A549 (cell line): ENCODE results near the gene APBB2. TPM values are rescaled to one million over a fixed set of nuclear protein-coding genes. Genes with fewer than 3 reads are reported as not detected.

Experiments used
- polyA plus RNA-seq, 4 experiments: library from polyadenylated mRNA; depleted of rRNA in 3 of 4; stranded (reverse); fragments of >200 nt; fragmentation: RNase III in 1 of 4; extraction: RNeasy Plus Mini Kit Qiagen cat#74134 plus additional on column Dnase treatment in 1 of 4; gene quantifications; 2 replicates in 3 of 4; 3 replicates in 1 of 4; pipeline ENCODE4 v1.2.3, GENCODE V29; 2011 to 2017
- small RNA-seq, 6 experiments: library from RNA; depleted of rRNA; stranded (forward); fragments of <200 nt; gene quantifications; one replicate each; pipeline ENCODE3, GENCODE V24; 2012

Gene APBB2
- polyA plus RNA-seq, 2 of the 4 experiments (the other 2 are of a cell fraction) = 8.3 to 31.9 TPM

Small RNA genes lying within 50 kb of the gene (small RNA-seq; reads per million reads assigned to genes)
- gene RF00019 = 0 reads per million in 6 experiments
- 0 reads per million in 6 experiments for gene RNA5SP160
- 0 to 1.4 (median 0.72) reads per million in 6 experiments for gene RNU6-1195P
- 0 reads per million in 6 experiments for gene RNU6-836P

Other genes with a start within 250 kb of the APBB2 start
- 1,819 and 1,981 TPM in 2 replicates for gene UCHL1, start 42.4 kb upstream of the APBB2 start, polyA plus RNA-seq (2011; rRNA removed)
- 953 to 989 TPM (median 980 TPM) in 3 replicates for gene UCHL1, start 42.4 kb upstream of the APBB2 start, polyA plus RNA-seq (2017; fragmentation: RNase III; extraction: RNeasy Plus Mini Kit Qiagen cat#74134 plus additional on column Dnase treatment)